IMR-90 (cell line): ENCODE measurements around the gene TIAM2. TPM values are rescaled to one million over a fixed set of nuclear protein-coding genes. Genes with fewer than 3 reads are reported as not detected.

Source experiments
- ATAC-seq: fragments of 200-7000 bp; cut with Tn5 transposase; 2 replicates; pipeline ENCODE4 v1.9.1; 2020; ENCODE audit warnings: low read depth, mild to moderate bottlenecking, moderate library complexity
- BruUV-seq: library from RNA; stranded (reverse); fragments of 400-500 nt; replicated peaks from 2 replicates; lab custom pipeline; 2021; lab: Mats Ljungman, UMichigan
- CTCF ChIA-PET: fragments of 300-600 bp; formaldehyde crosslinking; extraction: SDS; loops from one replicate; lab custom pipeline; 2021; ENCODE audit warnings: antibody characterized with exemption; lab: Yijun Ruan, JAX
- POLR2A ChIA-PET: fragments of 300-600 bp; sonication (Branson Sonifier 250); formaldehyde crosslinking; loops from one replicate; lab custom pipeline; 2022; ENCODE audit warnings: antibody characterized with exemption; ENCODE audit not compliant: unreplicated experiment; lab: Charles Lee
- DNase-seq: peaks from one replicate; pipeline ENCODE4 v3.0.0; 2013
- H2AFZ ChIP-seq: replicated peaks from 2 replicates; pipeline ENCODE3; 2013; ENCODE audit warnings: low read length, mild to moderate bottlenecking; ENCODE audit not compliant: poor library complexity
- H2AK5ac ChIP-seq: 2 replicates; pipeline ENCODE4 v1.6.1; 2013; ENCODE audit warnings: low read depth, low read length, inconsistent platforms
- H2AK9ac ChIP-seq: replicated peaks from 2 replicates; pipeline ENCODE3; 2013; ENCODE audit warnings: mild to moderate bottlenecking, low read depth, low read length, moderate library complexity; ENCODE audit not compliant: poor library complexity
- H2BK120ac ChIP-seq: 2 replicates; pipeline ENCODE4 v1.6.1; 2013; ENCODE audit warnings: low read depth, low read length, inconsistent platforms
- H2BK15ac ChIP-seq: 3 replicates; pipeline ENCODE4 v1.6.1; 2013; ENCODE audit warnings: low read depth, low read length, inconsistent platforms
- H2BK20ac ChIP-seq: 2 replicates; pipeline ENCODE4 v1.6.1; 2013; ENCODE audit warnings: low read depth, mild to moderate bottlenecking, inconsistent platforms, low read length, moderate library complexity
- H2BK5ac ChIP-seq: 2 replicates; pipeline ENCODE4 v1.6.1; 2013; ENCODE audit warnings: mild to moderate bottlenecking, low read depth, low read length, inconsistent platforms; ENCODE audit not compliant: poor library complexity, severe bottlenecking
- H3K14ac ChIP-seq: replicated peaks from 2 replicates; pipeline ENCODE4 v1.6.1; 2013; ENCODE audit warnings: low read depth, low read length, inconsistent platforms
- H3K18ac ChIP-seq: 2 replicates; pipeline ENCODE4 v1.6.1; 2013; ENCODE audit warnings: low read depth, low read length, control low read depth
- H3K23ac ChIP-seq: 2 replicates; pipeline ENCODE4 v1.6.1; 2013; ENCODE audit warnings: low read depth, low read length, inconsistent platforms
- H3K27ac ChIP-seq: 2 replicates; pipeline ENCODE4 v1.5.1; 2013; ENCODE audit warnings: mild to moderate bottlenecking, control low read depth, low read length; ENCODE audit not compliant: insufficient read depth
- H3K27me3 ChIP-seq: 2 replicates; pipeline ENCODE4 v1.6.1; 2013; ENCODE audit warnings: low read length; ENCODE audit not compliant: control insufficient read depth, insufficient read depth
- H3K36me3 ChIP-seq: 2 replicates; pipeline ENCODE4 v1.6.1; 2013; ENCODE audit warnings: low read length, mixed read lengths; ENCODE audit not compliant: control insufficient read depth, insufficient read depth
- H3K4ac ChIP-seq: 2 replicates; pipeline ENCODE4 v1.6.1; 2013; ENCODE audit warnings: low read depth, low read length, inconsistent platforms
- H3K4me1 ChIP-seq: 2 replicates; pipeline ENCODE4 v1.6.1; 2013; ENCODE audit warnings: low read length, mixed read lengths; ENCODE audit not compliant: control insufficient read depth, insufficient read depth
- H3K4me2 ChIP-seq: 2 replicates; pipeline ENCODE4 v1.6.1; 2013; ENCODE audit warnings: low read depth, mild to moderate bottlenecking, control low read depth, low read length, moderate library complexity
- H3K4me3 ChIP-seq: 2 replicates; pipeline ENCODE4 v1.5.1; 2013; ENCODE audit warnings: low read depth, mild to moderate bottlenecking, control low read depth, low read length, moderate library complexity; ENCODE audit not compliant: insufficient read depth
- H3K56ac ChIP-seq: 2 replicates; pipeline ENCODE4 v1.6.1; 2013; ENCODE audit warnings: low read length, inconsistent platforms; ENCODE audit not compliant: insufficient read depth; ENCODE audit errors: extremely low read depth
- H3K79me1 ChIP-seq, 2 experiments: 2 replicates each; pipeline ENCODE4 v1.6.1; 2013; ENCODE audit warnings: low read length in 2 of 2, inconsistent platforms in 1 of 2, low read depth in 1 of 2
- H3K9ac ChIP-seq: 2 replicates; pipeline ENCODE4 v1.6.1; 2013; ENCODE audit warnings: low read depth, low read length, control low read depth
- H3K9me1 ChIP-seq: 2 replicates; pipeline ENCODE4 v1.6.1; 2013; ENCODE audit warnings: low read length, inconsistent platforms; ENCODE audit not compliant: insufficient read depth
- H3K9me3 ChIP-seq: 2 replicates; pipeline ENCODE4 v1.6.1; 2013; ENCODE audit warnings: low read length; ENCODE audit not compliant: control insufficient read depth, insufficient read depth
- H4K20me1 ChIP-seq: 2 replicates; pipeline ENCODE4 v1.6.1; 2013; ENCODE audit warnings: low read length, inconsistent platforms; ENCODE audit not compliant: insufficient read depth
- H4K5ac ChIP-seq: 2 replicates; pipeline ENCODE4 v1.6.1; 2013; ENCODE audit warnings: mild to moderate bottlenecking, low read depth, low read length, control low read depth
- H4K8ac ChIP-seq, 2 experiments: 2 replicates each; pipeline ENCODE4 v1.6.1; 2013; ENCODE audit warnings: low read depth in 2 of 2, low read length in 2 of 2, control low read depth in 1 of 2, inconsistent platforms in 1 of 2
- H4K91ac ChIP-seq: 2 replicates; pipeline ENCODE4 v1.6.1; 2013; ENCODE audit warnings: low read depth, low read length, inconsistent platforms; ENCODE audit not compliant: insufficient read depth
- BHLHE40 ChIP-seq: fragments of 150-350 bp; IDR thresholded peaks from 2 replicates; pipeline ENCODE4 v1.6.1; 2016; ENCODE audit warnings: mild to moderate bottlenecking, low read depth, low read length
- CEBPB ChIP-seq: IDR thresholded peaks from 2 replicates; pipeline ENCODE4 v1.6.1; 2012; ENCODE audit warnings: low read depth, low read length, improper control_type of control experiment
- FOS ChIP-seq: fragments of 150-350 bp; IDR thresholded peaks from 2 replicates; pipeline ENCODE4 v1.6.1; 2016; ENCODE audit warnings: low read depth, low read length
- MAZ ChIP-seq: IDR thresholded peaks from 2 replicates; pipeline ENCODE4 v1.6.1; 2012; ENCODE audit warnings: low read depth, mild to moderate bottlenecking, low read length, improper control_type of control experiment, moderate library complexity, borderline replicate concordance
- POLR2A ChIP-seq: IDR thresholded peaks from 2 replicates; pipeline ENCODE4 v1.6.1; 2012; ENCODE audit warnings: mild to moderate bottlenecking, low read depth, low read length
- RCOR1 ChIP-seq: IDR thresholded peaks from 2 replicates; pipeline ENCODE4 v1.6.1; 2012; ENCODE audit warnings: mild to moderate bottlenecking, low read length, improper control_type of control experiment; ENCODE audit not compliant: insufficient replicate concordance
- SMC3 ChIP-seq: fragments of 150-350 bp; IDR thresholded peaks from 2 replicates; pipeline ENCODE4 v1.6.1; 2016; ENCODE audit warnings: low read depth, mild to moderate bottlenecking, antibody characterized with exemption, low read length, moderate library complexity
- WGBS, 2 experiments: methylation state at CpG; one replicate each; pipeline versions ENCODE4 v1.1.5 to v1.1.7; 2013; ENCODE audit warnings: missing lambda C conversion rate in 2 of 2; ENCODE audit not compliant: insufficient read length in 1 of 2; ENCODE audit errors: extremely low coverage in 2 of 2; 5-methylcytosine and 5-hydroxymethylcytosine counted together
- dilution Hi-C: fragments of 300-500 bp; cut with HindIII; formaldehyde crosslinking; loops from one replicate; pipeline ENCODE4 v1.14.3; 2018; ENCODE audit warnings: low sequenced_read_pairs; ENCODE audit not compliant: unreplicated experiment
- in situ Hi-C: fragments of 300-500 bp; cut with MboI; formaldehyde crosslinking; loops from 3 replicates; pipeline ENCODE4 v1.14.3; 2019; ENCODE audit warnings: low sequenced_read_pairs, inconsistent platforms, mixed read lengths
- intact Hi-C: fragments of 100-400 bp; cut with micrococcal nuclease; formaldehyde crosslinking; loops from 2 replicates; pipeline ENCODE4 v1.10.0; 2022
- polyA plus RNA-seq, 3 experiments: library from polyadenylated mRNA; depleted of rRNA; stranded (reverse); fragments of >200 nt; gene quantifications; 2 replicates each; pipeline ENCODE4 v1.2.3, GENCODE V29; 2012; ENCODE audit warnings: low replicate concordance in 1 of 3
- total RNA-seq: library from RNA; depleted of rRNA; stranded (reverse); fragments of >200 nt; gene quantifications from 2 replicates; pipeline ENCODE4 v1.2.3, GENCODE V29; 2012

Gene TIAM2
- total and polyA plus RNA-seq, 2 of the 4 experiments (the other 2 are of a cell fraction) = 3.1 to 4.7 TPM

DNA sequence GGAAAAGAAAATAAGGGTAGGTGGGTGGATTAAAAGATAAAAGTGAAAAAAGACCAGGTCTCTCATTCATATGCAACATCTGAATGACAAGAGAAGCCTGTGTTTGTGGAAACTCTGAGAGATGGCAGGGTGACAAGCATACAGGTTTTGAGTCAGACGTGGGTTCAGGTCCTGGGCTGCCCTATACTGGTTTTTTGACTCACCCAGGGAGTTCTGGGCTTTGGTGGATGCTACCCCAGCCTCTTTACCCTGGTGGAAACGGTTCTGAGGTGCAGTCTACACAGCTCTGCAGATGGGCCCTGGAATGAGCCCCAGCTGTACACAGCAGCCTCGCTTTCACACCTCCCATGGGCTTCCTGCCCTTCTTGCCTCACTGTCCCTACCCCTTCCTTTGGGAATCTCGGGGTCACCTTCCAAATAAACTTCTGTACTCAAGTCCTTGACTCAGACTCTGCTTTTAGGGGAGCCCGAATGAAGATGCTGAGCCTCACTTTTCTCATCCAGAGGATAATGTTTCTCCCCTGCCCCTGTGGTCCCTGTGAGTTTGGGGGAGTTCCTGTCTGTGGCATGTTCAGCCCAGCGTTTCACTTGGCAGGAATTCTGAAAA lies 191.0 kb downstream of the TIAM2 start (continued):
- no peak; the same call in 1 of the 2 replicates for TF ChIP-seq BHLHE40

DNA sequence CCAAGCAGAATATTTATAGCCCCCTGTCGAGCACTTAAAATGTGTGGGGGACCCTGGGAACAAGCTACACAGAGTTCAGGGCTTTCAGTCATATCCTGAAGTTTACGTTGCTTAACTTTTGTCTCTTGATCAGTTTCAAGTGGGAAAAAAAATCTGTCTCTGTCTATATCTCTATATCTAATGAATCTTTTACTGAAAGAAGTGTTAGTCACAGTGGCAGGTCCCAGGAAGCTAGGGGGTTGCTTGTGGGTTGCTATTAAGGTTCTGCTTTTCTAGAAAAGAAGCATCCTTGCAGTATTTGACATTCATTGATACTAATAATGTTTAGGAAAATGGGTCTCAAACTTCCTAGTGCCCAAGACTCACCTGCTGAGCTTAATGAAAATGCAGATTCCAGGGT lies 192.0 kb downstream of the TIAM2 start:
- POLR2A ChIA-PET = no interaction called here
- H3K36me3 ChIP-seq = no peaks in the 10 kb centered on the region
- H3K4me1 ChIP-seq = peaks cover 19% of the 10 kb centered on the region
- no peak overlapping the region for H2BK5ac ChIP-seq
- BruUV-seq = no TSS peak
- H4K8ac ChIP-seq = no peak overlapping the region
- WGBS, 2 experiments = no CpG with 5 or more reads among the region's 2 CpGs
- H2AFZ ChIP-seq = no peak overlapping the region
- no peak overlapping the region for H3K4me3 ChIP-seq
- H2BK20ac ChIP-seq = no peak overlapping the region
- ATAC-seq = no peak
- H2BK120ac ChIP-seq = peak overlapping the region; percentile 57; the same call in 1 of the 2 replicates
- no peak overlapping the region for H3K18ac ChIP-seq
- no peaks in the 10 kb centered on the region for H4K20me1 ChIP-seq
- no peak overlapping the region for H3K4ac ChIP-seq
- in situ Hi-C loops = loop anchor here (10.0 kb wide), 1 partner anchor 308 kb away; no protein-coding TSS in a partner anchor
- H2BK15ac ChIP-seq = peak overlapping the region; percentile 78; the same call in 1 of the 3 replicates
- no peaks in the 10 kb centered on the region for H3K9me3 ChIP-seq
- no peak overlapping the region for H3K14ac ChIP-seq
- no peak overlapping the region for H3K23ac ChIP-seq
- H3K27me3 ChIP-seq = no peaks in the 10 kb centered on the region
- peak overlapping the region; percentile 60; the same call in 1 of the 2 replicates for H4K5ac ChIP-seq
- dilution Hi-C loops = no loop called here
- H2AK9ac ChIP-seq = no peak overlapping the region
- peak overlapping the region; percentile 23; the same call in 1 of the 2 replicates for H4K91ac ChIP-seq
- no peak overlapping the region for H3K9ac ChIP-seq
- no peak overlapping the region for H3K27ac ChIP-seq
- intact Hi-C loops = no loop called here
- no peak overlapping the region for H3K56ac ChIP-seq
- no peak overlapping the region for H3K4me2 ChIP-seq
- CTCF ChIA-PET = no interaction called here
- no peak for DNase-seq
- no peak overlapping the region for H2AK5ac ChIP-seq
- H3K9me1 ChIP-seq = peaks cover 19% of the 10 kb centered on the region
- no peak for TF ChIP-seq CEBPB
- TF ChIP-seq RCOR1 = no peak
- TF ChIP-seq POLR2A = no peak
- no peak for TF ChIP-seq SMC3
- TF ChIP-seq MAZ = no peak
- TF ChIP-seq FOS = no peak
- no peak for TF ChIP-seq BHLHE40
- H3K79me1 ChIP-seq = 0 out of 4 replicates have a peak, but pooled peaks cover 0 to 4% of the 10 kb centered on the region in 2 experiments
